Measurements from ENCODE around the gene CD99L2. TPM values are rescaled to one million over a fixed set of nuclear protein-coding genes. Genes with fewer than 3 reads are reported as not detected.

The CD99L2 gene
- total RNA-seq, 1 experiment from 2014 or later, result 7.3 TPM

GRCh38 chrX:150762258-150763165 is 136.0 kb downstream of the CD99L2 start:
- Mint-ChIP-seq H3K4me1 (peaks cover 9 to 24% of the 10 kb centered on the region in 2 experiments), H3K9me3 (peaks cover 58 to 73% of the 10 kb centered on the region in 2 experiments), H3K36me3 (ENCODE audit: insufficient read depth in 1 of 3, low read depth in 3 of 3) (peaks cover 11 to 44% (median 25%) of the 10 kb centered on the region in 3 experiments; a peak in 6 of 7 replicates), H3K4me3 (no peak overlapping the region), H3K27me3 (ENCODE audit: low read depth) (no peaks in the 10 kb centered on the region; the same call in 1 of the 2 replicates), H3K27ac (no peak overlapping the region)
- Histone ChIP-seq H3K4ac (ENCODE audit: low read depth, low read length) (no peak overlapping the region), H2BK15ac (ENCODE audit: low read depth, low read length) (no peak overlapping the region), H3K56ac (ENCODE audit: insufficient read length, low read depth, low read length) (no peak overlapping the region), H2BK5ac (ENCODE audit: insufficient read length, low read length) (no peak overlapping the region), H3K18ac (ENCODE audit: insufficient read length, low read depth, low read length) (no peak overlapping the region), H3K23ac (ENCODE audit: insufficient read length, low read depth, low read length) (no peak overlapping the region), H2BK120ac (ENCODE audit: low read depth, low read length, poor library complexity, severe bottlenecking) (no peak overlapping the region), H3K14ac (ENCODE audit: insufficient read depth, low read length) (no peak overlapping the region), H3K23me2 (ENCODE audit: insufficient read length, low read depth, low read length, poor library complexity, severe bottlenecking) (no peaks in the 10 kb centered on the region), H2AK5ac (ENCODE audit: insufficient read length, low read length) (no peak overlapping the region), H2AFZ (ENCODE audit: low read length) (no peak overlapping the region), H4K20me1 (ENCODE audit: control insufficient read depth, insufficient read depth, insufficient read length) (peaks cover 2% of the 10 kb centered on the region), H3K9ac (ENCODE audit: extremely low read depth, insufficient read length, low read length) (no peak overlapping the region), H4K91ac (ENCODE audit: insufficient read length, low read depth, low read length) (no peak overlapping the region), H3T11ph (ENCODE audit: low read length) (no peak overlapping the region), H3K27me3 (ENCODE audit: insufficient read depth, low read length) (no peaks in the 10 kb centered on the region), H3K9me3 (ENCODE audit: control insufficient read depth, low read depth, low read length) (no peaks in the 10 kb centered on the region), H3K27ac (ENCODE audit: insufficient read length, low read depth, low read length) (no peak overlapping the region), H3K4me2 (ENCODE audit: insufficient read depth, insufficient read length, low read length) (no peak overlapping the region), H3K4me1 (ENCODE audit: insufficient read depth, low read length) (peaks cover 4% of the 10 kb centered on the region; the same call in 1 of the 2 replicates), H2BK12ac (ENCODE audit: insufficient read length, low read depth, low read length) (no peak overlapping the region), H4K5ac (ENCODE audit: insufficient read length, low read depth, low read length) (no peak overlapping the region), H3K79me2 (ENCODE audit: insufficient read depth, low read length) (no peaks in the 10 kb centered on the region), H3K79me1 (ENCODE audit: insufficient read depth, low read depth, low read length, poor library complexity, severe bottlenecking) (no peaks in the 10 kb centered on the region), H4K8ac (replicated peaks; ENCODE audit: insufficient read length, low read depth, low read length) (no peak overlapping the region), H2BK20ac (ENCODE audit: low read depth, low read length, poor library complexity, severe bottlenecking) (no peak overlapping the region)
- no CpG with 5 or more reads among the region's 36 CpGs for WGBS (ENCODE audit: extremely low coverage, insufficient read length, low lambda C conversion rate)
- TF ChIP-seq CTCF (conservative IDR thresholded peaks at IDR 0.05), result no peak
- no peak for DNase-seq
